Suprapubic skin (tissue), 4 donors: ENCODE measurements around the gene TMEM132D. TPM values are rescaled to one million over a fixed set of nuclear protein-coding genes. Genes with fewer than 3 reads are reported as not detected.

Source experiments
- DNase-seq, 2 donors: peaks; one replicate each; pipeline ENCODE4 v3.0.0-alpha.2; 2019; ENCODE audit warnings: low spot score in 2 of 2
- H3K27ac ChIP-seq: fragments of 200-600 bp; sonication (generic); one replicate; pipeline ENCODE4 v1.5.1; 2019
- H3K27me3 ChIP-seq: fragments of 200-600 bp; sonication (generic); one replicate; pipeline ENCODE4 v1.5.1; 2019
- H3K36me3 ChIP-seq: fragments of 200-600 bp; sonication (generic); one replicate; pipeline ENCODE4 v1.5.1; 2019
- H3K4me1 ChIP-seq: fragments of 200-600 bp; sonication (generic); one replicate; pipeline ENCODE4 v1.5.1; 2019
- H3K4me3 ChIP-seq: fragments of 200-600 bp; sonication (generic); one replicate; pipeline ENCODE4 v1.5.1; 2019; ENCODE audit warnings: mild to moderate bottlenecking
- H3K9me3 ChIP-seq: fragments of 200-600 bp; sonication (generic); one replicate; pipeline ENCODE4 v1.5.1; 2019
- CTCF ChIP-seq, 2 donors: fragments of 200-600 bp in 1 of 2; fragments of 450-650 bp in 1 of 2; sonication (generic) in 1 of 2; IDR thresholded peaks; one replicate each; pipeline ENCODE4 v1.5.1; 2016 to 2019; ENCODE audit warnings: antibody characterized with exemption in 2 of 2, mild to moderate bottlenecking in 1 of 2, moderate library complexity in 1 of 2
- EP300 ChIP-seq: sonication (generic); formaldehyde crosslinking; IDR thresholded peaks from one replicate; pipeline ENCODE4 v1.6.1; 2017; ENCODE audit warnings: antibody characterized with exemption
- POLR2A ChIP-seq, 2 donors: fragments of 450-650 bp; IDR thresholded peaks; one replicate each; pipeline ENCODE4 v1.6.1; 2017; ENCODE audit warnings: antibody characterized with exemption in 2 of 2, mild to moderate bottlenecking in 2 of 2, moderate library complexity in 2 of 2
- POLR2AphosphoS5 ChIP-seq, 3 donors: sonication (generic); formaldehyde crosslinking; IDR thresholded peaks; one replicate each; pipeline ENCODE4 v1.6.1; 2017; ENCODE audit warnings: antibody characterized with exemption in 3 of 3
- WGBS: methylation state at CpG from one replicate; pipeline ENCODE4 v1.1.5; 2018; 5-methylcytosine and 5-hydroxymethylcytosine counted together
- total RNA-seq, 4 donors: library from RNA; depleted of rRNA; stranded (reverse); fragments of >200 nt; gene quantifications; one replicate each; pipeline ENCODE4 v1.1.0, GENCODE V29; 2016

The TMEM132D gene
- total RNA-seq, 4 donors from 2014 or later, result 0.10 to 0.64 TPM; not detected in 2

GRCh38 chr12:129440278-129440677, 463.5 kb downstream of the TMEM132D start:
- no peak for DNase-seq
- 86% methylated on average over 4 of the region's 4 CpGs for WGBS
- Histone ChIP-seq H3K27ac (no peak overlapping the region), H3K36me3 (no peaks in the 10 kb centered on the region), H3K4me3 (no peak overlapping the region), H3K4me1 (no peaks in the 10 kb centered on the region), H3K9me3 (no peaks in the 10 kb centered on the region), H3K27me3 (no peaks in the 10 kb centered on the region)
- TF ChIP-seq CTCF (IDR thresholded peaks at IDR 0.05) (no peak), POLR2AphosphoS5 (IDR thresholded peaks at IDR 0.05) (no peak), POLR2A (IDR thresholded peaks at IDR 0.05) (no peak), EP300 (no peak)

- Histone ChIP-seq H3K4me3 (no peak overlapping the region), H3K27ac (no peak overlapping the region), H3K9me3 (no peaks in the 10 kb centered on the region), H3K4me1 (no peaks in the 10 kb centered on the region), H3K36me3 (no peaks in the 10 kb centered on the region), H3K27me3 (no peaks in the 10 kb centered on the region)
- no peak for TF ChIP-seq POLR2A (IDR thresholded peaks at IDR 0.05)
- TF ChIP-seq POLR2AphosphoS5 (IDR thresholded peaks at IDR 0.05), result no peak
- TF ChIP-seq CTCF (IDR thresholded peaks at IDR 0.05), result no peak
- TF ChIP-seq EP300, result no peak
- DNase-seq, result no peak
- 97% methylated on average over 3 of the region's 3 CpGs for WGBS
Measured at GRCh38 chr12:129434790-129435189, 469.0 kb downstream of the TMEM132D start.

GRCh38 chr12:129428240-129428936, 475.4 kb downstream of the TMEM132D start:
- Histone ChIP-seq H3K27ac (no peak overlapping the region), H3K4me3 (no peak overlapping the region), H3K4me1 (no peaks in the 10 kb centered on the region), H3K36me3 (no peaks in the 10 kb centered on the region), H3K9me3 (no peaks in the 10 kb centered on the region), H3K27me3 (no peaks in the 10 kb centered on the region)
- TF ChIP-seq POLR2AphosphoS5 (IDR thresholded peaks at IDR 0.05) (no peak), EP300 (no peak), CTCF (IDR thresholded peaks at IDR 0.05) (no peak), POLR2A (IDR thresholded peaks at IDR 0.05) (no peak)
- 59% methylated on average over 5 of the region's 5 CpGs for WGBS
- no peak for DNase-seq

GRCh38 chr12:129423041-129423580, 480.7 kb downstream of the TMEM132D start:
- Histone ChIP-seq H3K4me3 (no peak overlapping the region), H3K4me1 (no peaks in the 10 kb centered on the region), H3K27me3 (no peaks in the 10 kb centered on the region), H3K36me3 (no peaks in the 10 kb centered on the region), H3K9me3 (no peaks in the 10 kb centered on the region), H3K27ac (no peak overlapping the region)
- WGBS, result 59% methylated on average over 4 of the region's 4 CpGs
- TF ChIP-seq POLR2A (IDR thresholded peaks at IDR 0.05) (no peak), EP300 (no peak), POLR2AphosphoS5 (IDR thresholded peaks at IDR 0.05) (no peak), CTCF (IDR thresholded peaks at IDR 0.05) (no peak)
- no peak for DNase-seq

GRCh38 chr12:129413295-129413694, 490.5 kb downstream of the TMEM132D start:
- TF ChIP-seq POLR2AphosphoS5 (IDR thresholded peaks at IDR 0.05), result no peak
- TF ChIP-seq CTCF (IDR thresholded peaks at IDR 0.05), result no peak
- TF ChIP-seq POLR2A (IDR thresholded peaks at IDR 0.05), result no peak
- TF ChIP-seq EP300, result no peak
- WGBS, result 90% methylated on average over 2 of the region's 2 CpGs
- no peak for DNase-seq

More at GRCh38 chr12:129413295-129413694, 490.5 kb downstream of the TMEM132D start:
- no peak overlapping the region for H3K4me3 ChIP-seq
- H3K27me3 ChIP-seq, result no peaks in the 10 kb centered on the region
- H3K36me3 ChIP-seq, result no peaks in the 10 kb centered on the region
- H3K9me3 ChIP-seq, result no peaks in the 10 kb centered on the region
- no peak overlapping the region for H3K27ac ChIP-seq
- H3K4me1 ChIP-seq, result no peaks in the 10 kb centered on the region
